ENCODE results near the gene SPP1.
"Not testable (repeated sequence)": the region's sequence is repeated elsewhere in the genome, so short reads cannot be mapped to it uniquely, and the experiment has no call there.

The SPP1 gene

DNA sequence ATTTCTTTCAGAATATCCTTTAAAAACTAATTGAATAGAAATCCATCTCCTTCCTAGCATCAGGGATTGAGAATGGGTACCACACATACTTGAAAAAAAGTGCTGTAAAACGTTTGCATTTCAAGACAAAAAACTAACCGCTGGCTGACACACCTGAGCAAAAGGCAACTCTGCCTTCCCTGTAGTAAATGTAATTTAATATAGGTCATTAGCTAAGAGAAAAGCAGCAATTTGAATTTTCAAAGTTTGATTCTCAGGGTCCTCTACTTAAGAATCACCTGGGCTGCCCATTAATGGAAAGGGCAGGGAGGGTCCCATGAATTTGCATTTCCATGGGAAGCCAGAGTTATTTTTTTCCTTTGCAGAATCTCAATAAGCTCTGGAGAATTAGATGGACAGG is 40.5 kb upstream of the SPP1 start:
- H3K27me3 ChIP-seq (ENCODE audit: control insufficient read depth, low read length): no peaks in the 10 kb centered on the region
- no peaks in the 10 kb centered on the region for H4K20me1 ChIP-seq (ENCODE audit: control insufficient read depth, insufficient read depth, low read depth, low read length)
- H3K27ac ChIP-seq (ENCODE audit: low read depth, low read length): no peak overlapping the region
- no peaks in the 10 kb centered on the region for H3K9me2 ChIP-seq (replicated peaks; ENCODE audit: control insufficient read depth, low read length)
- H3K79me2 ChIP-seq (ENCODE audit: control insufficient read depth, low read length): no peaks in the 10 kb centered on the region
- H3K36me3 ChIP-seq (ENCODE audit: control insufficient read depth, low read length): no peaks in the 10 kb centered on the region
- no peak for TF ChIP-seq EZH2phosphoT487 (IDR thresholded peaks at IDR 0.05; ENCODE audit: borderline replicate concordance, low read length)
- TF ChIP-seq CTCF (IDR thresholded peaks at IDR 0.05; ENCODE audit: low read depth, low read length, poor library complexity, severe bottlenecking): no peak
- H3K4me3 ChIP-seq (ENCODE audit: low read length): no peak overlapping the region
- no peaks in the 10 kb centered on the region for H3K4me1 ChIP-seq (ENCODE audit: control insufficient read depth, low read length)
- H3K4me2 ChIP-seq (ENCODE audit: low read length): no peak overlapping the region
- H3K9me3 ChIP-seq (ENCODE audit: control insufficient read depth, insufficient read depth, low read length): peaks cover 4% of the 10 kb centered on the region; the same call in 1 of the 2 replicates
- H3F3A ChIP-seq (ENCODE audit: control insufficient read depth, insufficient read depth): no peaks in the 10 kb centered on the region

DNA sequence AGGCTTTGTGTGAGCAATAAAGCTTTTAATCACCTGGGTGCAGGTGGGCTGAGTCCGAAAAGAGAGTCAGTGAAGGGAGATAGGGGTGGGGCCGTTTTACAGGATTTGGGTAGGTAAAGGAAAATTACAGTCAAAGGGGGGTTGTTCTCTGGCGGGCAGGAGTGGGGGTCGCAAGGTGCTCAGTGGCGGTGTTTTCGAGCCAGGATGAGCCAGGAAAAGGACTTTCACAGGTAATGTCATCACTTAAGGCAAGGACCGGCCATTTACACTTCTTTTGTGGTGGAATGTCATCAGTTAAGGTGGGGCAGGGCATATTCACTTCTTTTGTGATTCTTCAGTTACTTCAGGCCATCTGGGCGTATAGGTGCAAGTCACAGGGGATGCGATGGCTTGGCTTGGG is 39.6 kb upstream of the SPP1 start:
- H3K4me1 ChIP-seq (ENCODE audit: control insufficient read depth, low read length): not testable (repeated sequence)

GRCh38 chr4:87937523-87937922 is 38.0 kb upstream of the SPP1 start:
- H3K9me3 ChIP-seq (ENCODE audit: control insufficient read depth, insufficient read depth, low read length): no peaks in the 10 kb centered on the region
- no peaks in the 10 kb centered on the region for H3K79me2 ChIP-seq (ENCODE audit: control insufficient read depth, low read length)
- no peaks in the 10 kb centered on the region for H3F3A ChIP-seq (ENCODE audit: control insufficient read depth, insufficient read depth)
- no peak overlapping the region for H3K4me2 ChIP-seq (ENCODE audit: low read length)
- no peak overlapping the region for H3K4me3 ChIP-seq (ENCODE audit: low read length)
- no peaks in the 10 kb centered on the region for H3K9me2 ChIP-seq (replicated peaks; ENCODE audit: control insufficient read depth, low read length)
- no peak overlapping the region for H3K27ac ChIP-seq (ENCODE audit: low read depth, low read length)
- no peak for TF ChIP-seq CTCF (IDR thresholded peaks at IDR 0.05; ENCODE audit: low read depth, low read length, poor library complexity, severe bottlenecking)
- no peak for TF ChIP-seq EZH2phosphoT487 (IDR thresholded peaks at IDR 0.05; ENCODE audit: borderline replicate concordance, low read length)
- H4K20me1 ChIP-seq (ENCODE audit: control insufficient read depth, insufficient read depth, low read depth, low read length): no peaks in the 10 kb centered on the region
- H3K27me3 ChIP-seq (ENCODE audit: control insufficient read depth, low read length): no peaks in the 10 kb centered on the region
- no peaks in the 10 kb centered on the region for H3K4me1 ChIP-seq (ENCODE audit: control insufficient read depth, low read length)
- no peaks in the 10 kb centered on the region for H3K36me3 ChIP-seq (ENCODE audit: control insufficient read depth, low read length)

More for the DNA sequence above, 39.6 kb upstream of the SPP1 start:
- not testable (repeated sequence) for H3K79me2 ChIP-seq (ENCODE audit: control insufficient read depth, low read length); H3K4me2 ChIP-seq (ENCODE audit: low read length); H3K9me2 ChIP-seq (replicated peaks; ENCODE audit: control insufficient read depth, low read length); H3F3A ChIP-seq (ENCODE audit: control insufficient read depth, insufficient read depth); H3K27me3 ChIP-seq (ENCODE audit: control insufficient read depth, low read length); H3K4me3 ChIP-seq (ENCODE audit: low read length); H3K36me3 ChIP-seq (ENCODE audit: control insufficient read depth, low read length); H3K9me3 ChIP-seq (ENCODE audit: control insufficient read depth, insufficient read depth, low read length); H3K27ac ChIP-seq (ENCODE audit: low read depth, low read length); H4K20me1 ChIP-seq (ENCODE audit: control insufficient read depth, insufficient read depth, low read depth, low read length)

GRCh38 chr4:87938746-87939145 is 36.8 kb upstream of the SPP1 start:
- H3K79me2 ChIP-seq (ENCODE audit: control insufficient read depth, low read length): no peaks in the 10 kb centered on the region
- H3F3A ChIP-seq (ENCODE audit: control insufficient read depth, insufficient read depth): no peaks in the 10 kb centered on the region
- no peak overlapping the region for H3K27ac ChIP-seq (ENCODE audit: low read depth, low read length)
- no peaks in the 10 kb centered on the region for H3K36me3 ChIP-seq (ENCODE audit: control insufficient read depth, low read length)
- no peaks in the 10 kb centered on the region for H3K9me2 ChIP-seq (replicated peaks; ENCODE audit: control insufficient read depth, low read length)
- H3K4me1 ChIP-seq (ENCODE audit: control insufficient read depth, low read length): no peaks in the 10 kb centered on the region
- TF ChIP-seq EZH2phosphoT487 (IDR thresholded peaks at IDR 0.05; ENCODE audit: borderline replicate concordance, low read length) (no peak), CTCF (IDR thresholded peaks at IDR 0.05; ENCODE audit: low read depth, low read length, poor library complexity, severe bottlenecking) (no peak)
- H3K4me2 ChIP-seq (ENCODE audit: low read length): no peak overlapping the region
- no peak overlapping the region for H3K4me3 ChIP-seq (ENCODE audit: low read length)
- no peaks in the 10 kb centered on the region for H3K9me3 ChIP-seq (ENCODE audit: control insufficient read depth, insufficient read depth, low read length)
- H4K20me1 ChIP-seq (ENCODE audit: control insufficient read depth, insufficient read depth, low read depth, low read length): no peaks in the 10 kb centered on the region
- no peaks in the 10 kb centered on the region for H3K27me3 ChIP-seq (ENCODE audit: control insufficient read depth, low read length)
